NCI-H2171 treated with DMSO at 0.1 percent for 48 hours (cell line): ENCODE measurements around the gene TNFAIP8L1.

Experiments
- DNase-seq: peaks from one replicate; lab custom pipeline; 2025; lab: John Stamatoyannopoulos, UW

The TNFAIP8L1 gene

GRCh38 chr19:4609878-4610511 is 29.3 kb upstream of the TNFAIP8L1 start:
- DNase-seq = peak; percentile 89

GRCh38 chr19:4613254-4613751 is 26.0 kb upstream of the TNFAIP8L1 start:
- DNase-seq = no peak

- no peak for DNase-seq
Measured at GRCh38 chr19:4618019-4618418, 21.3 kb upstream of the TNFAIP8L1 start.

- no peak for DNase-seq
Measured at GRCh38 chr19:4619668-4620294, 19.5 kb upstream of the TNFAIP8L1 start.

- no peak for DNase-seq
Measured at GRCh38 chr19:4620675-4621074, 18.6 kb upstream of the TNFAIP8L1 start.

GRCh38 chr19:4622695-4623421 is 16.5 kb upstream of the TNFAIP8L1 start:
- DNase-seq = peak; percentile 36

GRCh38 chr19:4624301-4624700 is 15.0 kb upstream of the TNFAIP8L1 start:
- no peak for DNase-seq

- peak; percentile 76 for DNase-seq
Measured at GRCh38 chr19:4624733-4625362, 14.5 kb upstream of the TNFAIP8L1 start.

- DNase-seq = peak; percentile 97
Measured at GRCh38 chr19:4633140-4633967, 6.0 kb upstream of the TNFAIP8L1 start.

- peak; percentile 84 for DNase-seq
Measured at GRCh38 chr19:4635754-4636116, 3.6 kb upstream of the TNFAIP8L1 start.

GRCh38 chr19:4636151-4636717 is 3.1 kb upstream of the TNFAIP8L1 start:
- DNase-seq = peak; percentile 65

- no peak for DNase-seq
Measured at GRCh38 chr19:4636761-4637160, 2.6 kb upstream of the TNFAIP8L1 start.

GRCh38 chr19:4638317-4638716 is 999 bp upstream of the TNFAIP8L1 start:
- no peak for DNase-seq

GRCh38 chr19:4639531-4640246 is 373 bp downstream of the TNFAIP8L1 start:
- peak; percentile 30 for DNase-seq

GRCh38 chr19:4640247-4641000 is 1.1 kb downstream of the TNFAIP8L1 start:
- DNase-seq = no peak

- no peak for DNase-seq
Measured at GRCh38 chr19:4641132-4641531, 1.8 kb downstream of the TNFAIP8L1 start.

GRCh38 chr19:4642625-4643024 is 3.3 kb downstream of the TNFAIP8L1 start:
- DNase-seq = no peak

GRCh38 chr19:4645718-4646117 is 6.4 kb downstream of the TNFAIP8L1 start:
- DNase-seq = no peak

- peak; percentile 56 for DNase-seq
Measured at GRCh38 chr19:4647676-4648644, 8.6 kb downstream of the TNFAIP8L1 start.
